HK-2 (cell line): Measurements from ENCODE around the gene AIPL1.
A peak's percentile ranks its signal among the peaks of the same experiment; 100 is the strongest.

ENCODE experiments used
- DNase-seq: peaks from one replicate; pipeline ENCODE4 v3.0.0-alpha.2; 2018; ENCODE audit not compliant: unreplicated experiment

The AIPL1 gene

DNA sequence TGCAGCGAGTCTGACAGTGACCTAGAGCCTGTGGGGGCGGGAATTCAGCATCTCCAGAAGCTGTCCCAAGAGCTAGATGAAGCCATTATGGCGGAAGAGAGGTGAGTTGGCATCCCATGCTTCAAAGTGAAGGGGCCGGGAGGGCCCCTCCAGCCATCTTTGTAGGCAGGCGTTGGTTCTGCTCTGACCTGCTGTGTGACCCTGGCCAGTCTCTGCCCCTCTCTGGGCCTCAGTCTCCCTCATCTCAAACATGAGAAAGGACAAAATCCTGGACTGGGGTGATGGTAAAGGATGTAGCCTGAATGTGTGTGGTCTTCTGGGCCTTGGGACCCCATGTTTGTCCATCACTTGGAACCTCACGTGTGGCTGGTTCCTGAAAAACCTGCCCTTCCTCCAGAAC, 14.4 kb upstream of the AIPL1 start:
- DNase-seq, result no peak

DNA sequence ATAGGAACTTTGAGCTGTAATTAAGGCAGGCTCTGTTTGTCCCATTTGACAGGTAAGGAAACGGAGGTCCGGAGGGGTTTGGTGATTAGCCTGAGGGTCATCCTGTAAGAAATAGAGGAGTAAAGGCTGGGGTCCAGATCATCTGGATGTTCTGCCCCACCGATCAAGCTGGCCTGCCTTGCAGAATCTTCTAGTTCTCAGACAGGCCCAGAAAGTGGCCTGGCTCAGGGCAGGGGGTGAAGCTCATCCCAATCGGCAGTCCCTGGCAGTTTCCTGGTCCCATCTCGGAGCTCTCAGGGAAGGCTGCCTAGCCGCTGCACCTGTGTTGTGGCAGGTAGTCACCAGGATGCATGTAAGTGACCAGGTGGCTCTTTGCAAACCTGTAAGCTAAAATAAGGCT, 13.6 kb upstream of the AIPL1 start:
- DNase-seq, result no peak

DNA sequence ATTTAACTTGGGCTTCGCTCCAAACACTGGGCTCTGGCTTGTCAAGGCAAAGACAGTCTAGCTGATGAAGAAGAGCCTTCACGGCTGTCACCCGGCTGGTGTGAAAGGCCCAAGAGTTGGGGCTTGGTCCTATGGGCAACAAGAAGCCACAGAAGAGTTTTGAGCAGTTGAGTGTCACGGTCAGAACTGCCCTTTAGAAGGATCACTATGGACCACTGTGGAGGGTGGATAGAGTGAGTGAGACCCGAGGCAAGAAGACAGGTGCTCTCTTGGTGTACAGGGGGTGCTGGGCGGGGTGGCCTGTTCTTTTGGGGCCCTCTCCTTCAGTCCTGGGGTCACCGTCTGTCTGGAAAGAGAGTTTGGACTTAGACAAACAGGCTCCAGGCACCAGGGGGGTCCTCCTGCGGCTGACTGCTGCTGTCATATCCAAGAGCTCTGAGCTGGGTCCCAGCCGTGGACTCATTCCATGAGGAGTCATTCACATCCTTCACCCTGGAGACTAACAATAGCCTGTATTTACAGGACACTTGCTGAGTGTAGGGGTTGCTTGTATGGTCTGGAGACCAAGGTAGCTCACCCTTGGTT, 11.7 kb upstream of the AIPL1 start:
- no peak for DNase-seq

DNA sequence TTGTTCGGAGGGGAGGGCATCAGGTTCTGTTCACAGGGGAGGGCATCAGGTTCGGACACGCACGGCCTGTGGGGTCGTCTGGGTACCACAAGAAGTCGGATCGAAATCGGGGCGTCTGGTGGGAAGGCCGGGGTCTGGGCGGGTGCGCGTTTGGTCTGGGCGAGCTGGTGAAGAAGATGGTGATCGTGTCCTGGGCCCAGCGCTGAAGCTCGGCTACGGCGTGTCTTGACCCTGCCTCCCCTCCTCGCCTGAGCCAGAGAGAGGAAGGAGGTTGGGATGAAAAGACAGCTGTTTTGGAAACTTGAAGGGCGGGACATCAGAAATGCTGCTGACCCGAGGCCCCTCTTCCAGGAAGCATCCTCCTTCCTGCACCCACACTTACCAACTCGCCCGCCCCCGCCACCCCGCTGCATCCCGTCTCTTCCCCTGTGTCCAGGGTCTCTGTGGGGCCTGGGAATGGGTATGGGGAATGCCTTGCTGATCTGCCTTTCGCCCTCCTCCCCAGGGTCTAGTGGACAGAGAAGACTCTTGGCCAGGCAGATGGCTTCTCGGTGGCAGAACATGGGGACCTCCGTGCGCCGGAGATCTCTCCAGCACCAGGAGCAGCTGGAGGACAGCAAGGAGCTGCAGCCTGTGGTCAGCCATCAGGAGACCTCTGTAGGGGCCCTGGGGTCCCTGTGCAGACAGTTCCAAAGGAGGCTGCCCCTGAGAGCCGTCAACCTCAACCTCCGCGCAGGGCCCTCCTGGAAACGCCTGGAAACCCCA, 9.8 kb upstream of the AIPL1 start:
- DNase-seq, result no peak

DNA sequence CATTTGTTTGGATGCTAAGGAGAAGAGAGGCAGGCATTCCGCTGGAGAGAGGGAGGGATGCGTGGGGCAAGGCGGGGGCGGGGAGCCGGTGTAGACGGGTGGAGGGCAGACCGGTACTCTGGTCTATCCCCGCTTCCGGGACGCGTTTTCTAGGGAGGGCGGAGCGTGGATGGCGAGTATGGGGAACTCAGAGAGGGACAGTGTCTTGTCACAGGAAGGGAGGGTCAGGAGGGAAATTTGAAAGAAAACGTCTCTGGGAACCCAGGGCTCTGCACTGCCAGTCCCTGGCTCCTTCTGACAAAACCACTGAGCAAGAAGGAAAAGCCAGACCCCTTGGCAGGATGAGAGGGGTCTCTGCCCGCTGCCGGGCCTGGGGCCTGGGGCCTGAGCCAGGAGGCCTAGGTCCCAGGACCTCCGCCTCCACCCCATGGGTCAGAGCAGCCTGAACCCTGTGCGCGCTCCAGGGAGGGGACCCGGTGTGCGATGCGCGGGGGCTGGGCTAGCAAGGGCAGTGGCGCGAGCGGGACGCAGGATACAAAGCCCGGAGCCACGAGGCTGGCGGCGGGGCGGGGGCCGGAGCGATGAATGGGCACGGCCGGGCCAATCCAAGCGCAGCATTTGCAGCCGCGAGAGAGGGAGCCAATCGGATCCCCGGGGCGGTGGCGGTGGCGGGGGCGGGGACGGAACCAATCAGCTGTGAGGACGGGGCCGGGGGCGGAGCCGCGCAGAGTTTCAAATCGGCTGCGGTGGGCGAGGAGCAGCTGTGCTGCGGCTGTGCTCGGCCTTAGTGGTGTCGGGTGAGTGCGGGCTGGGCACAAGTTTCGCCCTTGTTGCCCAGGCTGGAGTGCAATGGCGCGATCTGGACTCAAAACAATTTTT, 9.0 kb upstream of the AIPL1 start, which contains the start of gene PIMREG:
TSS of gene PIMREG (plus strand) at position 764 of the 879 bp plus-strand sequence. CDS start 656 bp downstream, outside the sequence.
- DNase-seq, result peak; percentile 98

DNA sequence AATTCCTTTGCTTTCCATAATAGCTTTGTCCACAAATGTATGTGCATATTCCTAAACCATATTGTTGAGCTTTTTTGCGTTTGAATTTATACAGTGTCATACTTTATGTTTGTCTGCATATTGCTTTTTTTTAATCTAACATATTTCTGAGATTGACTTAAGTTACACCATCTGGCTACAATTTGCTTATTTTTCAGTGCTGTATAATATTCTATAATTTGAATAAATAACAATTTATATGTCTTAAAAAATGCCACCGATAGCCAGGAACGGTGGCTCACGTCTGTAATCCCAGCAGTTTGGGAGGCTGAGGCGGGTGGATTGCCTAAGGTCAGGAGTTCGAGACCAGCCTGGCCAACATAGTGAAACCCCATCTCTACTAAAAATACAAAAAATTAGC, 7.9 kb upstream of the AIPL1 start:
- DNase-seq, result no peak

DNA sequence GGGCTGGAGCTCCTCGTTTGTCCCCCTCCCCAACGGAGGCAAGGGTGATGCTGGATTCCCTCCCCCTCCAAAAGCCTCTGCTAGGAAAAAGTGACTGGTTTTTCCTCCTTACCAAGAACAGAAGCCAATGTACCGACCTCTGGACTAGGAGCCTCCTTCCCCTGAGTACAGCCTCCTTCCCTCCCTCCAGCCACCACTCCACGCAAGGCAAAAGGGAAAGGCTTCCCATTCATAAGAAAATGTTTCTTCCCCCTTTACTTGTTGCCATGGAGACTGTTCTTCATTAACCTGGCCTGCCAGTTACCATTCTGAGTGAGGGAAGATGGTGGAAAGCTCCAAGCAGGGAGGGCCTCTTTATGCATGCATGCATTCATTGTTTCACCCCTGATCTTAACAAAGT, 5.0 kb upstream of the AIPL1 start:
- no peak for DNase-seq

DNA sequence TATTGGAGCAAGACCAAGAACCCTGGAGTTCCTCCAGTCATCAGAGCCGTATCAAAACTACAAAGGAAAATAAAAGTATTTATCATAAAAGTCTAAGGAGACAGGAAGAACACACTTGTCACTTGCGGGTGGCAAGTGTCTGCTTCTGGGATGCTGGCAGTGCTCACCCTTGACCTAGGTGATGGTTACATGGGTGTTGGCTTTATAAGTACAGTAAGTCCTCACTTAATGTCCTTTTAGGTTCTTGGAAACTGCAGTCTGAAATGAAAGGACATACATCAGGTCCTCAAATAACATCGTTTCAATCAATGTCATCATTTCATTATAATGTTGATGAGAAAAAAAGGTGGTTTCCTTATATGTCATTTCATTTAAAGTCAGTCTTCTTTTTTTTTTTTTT, 3.0 kb upstream of the AIPL1 start:
- no peak for DNase-seq

DNA sequence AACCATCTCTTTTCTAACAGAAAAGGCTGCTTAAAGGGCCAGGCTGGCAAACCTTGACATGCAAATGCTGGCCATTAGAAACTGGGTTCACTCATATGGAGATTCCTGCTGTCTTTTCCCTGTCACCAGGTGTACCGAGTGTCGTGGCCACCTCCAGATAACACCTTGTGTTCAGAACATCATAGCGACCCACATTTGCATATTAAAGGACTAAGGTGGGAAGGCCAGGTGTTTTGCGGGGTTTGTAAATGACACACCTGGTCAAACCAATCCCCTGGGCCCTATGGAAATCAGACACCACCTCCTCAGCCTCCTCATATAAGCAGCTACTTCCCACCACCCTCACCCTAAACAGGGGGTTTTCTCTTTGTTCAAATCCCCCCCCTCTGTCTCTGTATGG, 2.5 kb upstream of the AIPL1 start:
- DNase-seq, result no peak

DNA sequence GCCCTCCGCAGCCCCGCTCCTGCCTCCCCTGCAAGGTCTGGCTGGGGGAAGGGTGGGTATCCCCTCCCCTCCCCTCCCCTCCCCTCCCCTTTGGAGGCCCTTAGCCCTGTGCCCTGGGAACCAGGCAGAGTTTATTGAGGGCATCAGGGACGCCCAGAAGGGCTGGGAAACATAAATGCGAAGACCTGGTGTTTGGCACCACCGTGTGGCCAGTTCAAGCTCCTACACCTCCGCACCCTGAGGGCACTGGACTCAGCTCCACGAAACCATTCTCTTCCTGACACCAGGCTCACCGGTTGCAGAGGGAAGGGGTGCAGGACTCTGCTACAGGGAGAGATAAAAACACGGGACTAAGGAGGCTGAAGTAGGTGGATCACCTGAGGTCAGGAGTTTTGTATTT, 1.0 kb upstream of the AIPL1 start:
- DNase-seq, result peak; percentile 61

DNA sequence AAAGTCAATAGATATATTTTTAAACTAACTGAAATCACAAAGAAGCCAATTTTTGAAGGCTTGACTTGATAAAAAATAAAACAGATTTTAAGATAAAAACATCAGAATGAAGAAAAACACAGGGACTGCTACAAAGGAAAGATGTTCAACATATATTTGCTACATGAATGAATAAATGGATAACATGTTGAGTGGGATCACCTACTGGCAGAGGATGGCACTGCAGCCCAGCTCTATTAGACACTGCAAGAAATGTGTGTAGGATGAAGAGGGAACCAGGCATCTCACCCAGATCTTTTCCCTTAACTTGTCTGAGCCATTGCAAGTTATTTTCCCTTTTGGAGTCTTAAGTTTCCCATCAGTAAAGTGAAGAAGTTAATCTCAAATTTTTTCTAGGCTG, 4.2 kb downstream of the AIPL1 start:
- DNase-seq, result no peak

DNA sequence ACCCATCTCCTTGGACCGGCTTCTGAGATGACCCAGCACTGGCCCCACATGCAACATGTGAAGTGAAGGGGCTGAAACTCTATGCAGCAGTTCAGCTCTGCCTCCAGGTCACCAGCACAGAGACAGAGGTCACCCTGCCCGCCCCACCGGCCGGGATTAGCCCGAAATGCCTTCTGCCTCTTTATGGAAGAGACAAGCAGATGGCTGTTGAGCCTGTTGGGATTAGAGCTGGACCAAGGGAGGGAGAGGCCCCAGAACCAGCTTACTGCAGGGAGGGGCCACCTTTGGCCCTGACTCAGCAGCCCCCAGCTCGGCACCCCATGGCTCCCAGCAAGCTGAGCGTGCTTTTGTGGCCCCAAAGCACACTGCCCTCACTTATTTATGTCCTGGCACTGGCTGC, 5.7 kb downstream of the AIPL1 start:
- no peak for DNase-seq

DNA sequence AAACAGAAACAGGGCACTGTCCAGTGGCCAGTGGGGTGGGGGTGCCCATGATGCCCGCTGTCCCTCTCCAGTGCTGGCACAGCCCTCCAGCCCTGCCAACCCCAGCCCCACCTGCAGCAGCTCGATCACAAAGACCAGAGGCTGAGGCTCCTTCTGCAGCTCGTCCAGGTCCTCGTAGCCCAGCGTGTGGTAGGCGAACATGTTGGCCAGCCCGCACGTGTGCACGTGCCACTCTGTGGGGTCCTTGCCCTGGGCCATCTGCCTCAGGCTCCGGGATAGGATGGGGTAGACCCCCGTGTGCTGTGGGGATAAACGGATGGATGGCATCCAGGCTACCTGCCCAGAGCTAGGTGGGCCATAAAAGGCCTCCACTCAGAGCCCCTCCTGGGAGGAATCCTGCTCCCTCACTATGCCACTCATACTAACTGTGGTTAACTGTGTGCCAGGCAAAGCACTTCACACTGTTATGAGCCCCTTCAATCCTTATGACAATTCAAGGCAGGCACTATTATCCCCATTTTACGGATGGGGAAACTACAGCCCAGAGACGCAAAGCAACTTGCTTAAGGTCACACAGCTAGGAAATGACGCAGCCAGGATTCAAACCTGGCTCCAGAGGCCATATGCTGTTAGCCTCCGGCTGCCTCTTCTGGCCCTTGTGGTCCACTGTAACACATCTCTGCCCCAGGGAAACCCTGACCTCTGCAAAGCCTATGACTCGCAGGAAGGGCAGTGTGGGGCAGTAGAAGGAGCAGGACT, 6.5 kb downstream of the AIPL1 start:
- DNase-seq, result no peak

DNA sequence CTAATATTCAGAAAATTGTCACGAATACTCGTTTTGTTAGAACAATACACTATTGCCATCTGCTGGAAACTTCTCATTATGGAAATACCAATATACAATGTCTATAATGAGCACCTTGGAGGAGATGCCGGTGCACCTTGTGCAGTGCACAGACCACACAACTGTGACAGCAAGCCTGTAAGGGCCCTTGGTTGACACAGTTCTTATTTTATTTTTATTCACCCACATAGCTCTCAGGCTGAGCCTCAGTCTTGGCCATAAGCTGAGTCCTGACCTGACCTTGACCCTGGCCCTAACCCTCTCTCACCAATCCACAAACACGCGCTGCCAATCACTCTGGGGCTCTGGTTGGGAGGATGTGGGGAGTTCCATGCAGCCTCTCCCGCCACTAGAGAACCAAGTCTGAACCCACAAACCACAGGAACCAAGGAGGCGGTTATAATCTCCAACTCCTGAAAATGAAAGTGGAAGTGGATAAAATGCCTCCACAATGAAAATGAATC, 7.6 kb downstream of the AIPL1 start:
- DNase-seq, result no peak

DNA sequence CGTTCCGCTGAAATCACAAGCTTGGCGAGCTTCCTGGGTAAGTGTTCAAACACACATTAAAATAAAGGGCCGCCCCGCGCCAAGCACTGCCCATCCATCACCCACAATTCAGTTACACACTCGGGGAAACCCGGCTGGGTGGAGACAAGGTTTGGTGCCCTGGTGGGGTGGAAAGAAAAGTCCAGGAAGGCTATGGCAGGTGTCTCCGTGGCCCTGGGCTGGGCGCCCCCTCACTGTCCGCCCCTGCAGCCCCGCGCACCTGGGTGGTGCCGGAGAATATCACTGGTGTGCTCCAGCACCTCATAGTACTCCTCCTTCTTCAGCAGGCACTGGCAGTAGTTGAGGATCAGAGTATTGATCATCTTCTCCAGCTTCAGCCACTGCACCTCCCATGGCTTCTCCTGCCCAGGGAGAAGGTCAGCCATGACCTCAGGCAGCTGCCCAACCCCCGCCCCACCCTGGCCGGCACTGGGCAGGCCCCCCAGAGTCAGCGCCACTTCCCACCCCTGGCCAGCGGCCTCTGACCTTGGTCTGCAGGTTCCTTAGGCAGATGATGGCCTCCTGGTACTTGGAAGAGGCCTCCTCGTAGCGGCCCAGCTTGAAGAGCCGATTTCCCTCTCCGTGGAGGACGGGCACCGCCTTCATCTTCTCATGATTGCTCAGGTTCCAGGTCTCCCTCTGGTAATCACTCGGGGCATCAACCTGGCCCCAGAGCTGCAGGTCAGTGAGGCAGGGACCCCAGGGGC, 8.4 kb downstream of the AIPL1 start:
- DNase-seq, result no peak

DNA sequence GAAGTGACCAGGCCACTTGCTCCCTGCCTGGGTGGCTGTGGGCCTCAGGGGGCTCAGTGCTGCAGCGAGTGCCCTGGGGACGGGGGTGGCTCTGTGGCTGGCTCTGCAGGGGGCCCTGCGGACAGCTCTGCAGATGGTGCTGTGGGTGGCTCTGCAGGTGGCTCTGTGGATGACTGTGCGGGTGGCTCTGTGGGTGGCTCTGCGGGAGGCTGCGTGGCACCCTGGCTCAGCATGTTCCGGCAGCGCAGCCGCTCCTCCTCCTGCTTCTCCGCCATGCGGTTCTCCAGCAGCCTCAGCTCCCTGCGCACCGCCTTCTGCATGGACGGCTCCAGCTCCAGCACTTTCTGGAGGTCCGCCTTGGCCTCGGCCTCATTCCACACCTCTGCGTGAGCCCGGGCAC, 9.5 kb downstream of the AIPL1 start:
- no peak for DNase-seq

DNA sequence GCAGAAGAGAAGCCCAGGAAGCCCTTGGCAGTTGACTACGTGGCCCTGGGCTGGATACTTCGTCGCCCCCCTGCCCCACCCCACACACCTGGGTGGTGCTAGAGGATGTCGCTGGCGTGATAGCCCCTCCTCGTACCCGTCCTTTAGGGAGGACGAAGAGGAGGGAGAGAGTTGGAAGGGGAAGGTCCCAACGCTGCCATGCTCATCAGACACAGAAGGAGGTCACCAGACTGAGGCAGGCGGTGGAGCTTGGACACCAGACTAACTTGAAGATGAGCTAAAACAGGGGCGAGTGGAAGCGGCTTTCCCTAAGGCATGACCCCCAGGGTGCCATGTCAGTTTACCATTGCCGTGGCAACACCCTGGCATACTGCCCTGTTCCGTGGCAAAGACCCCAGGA, 11.0 kb downstream of the AIPL1 start:
- DNase-seq, result no peak

DNA sequence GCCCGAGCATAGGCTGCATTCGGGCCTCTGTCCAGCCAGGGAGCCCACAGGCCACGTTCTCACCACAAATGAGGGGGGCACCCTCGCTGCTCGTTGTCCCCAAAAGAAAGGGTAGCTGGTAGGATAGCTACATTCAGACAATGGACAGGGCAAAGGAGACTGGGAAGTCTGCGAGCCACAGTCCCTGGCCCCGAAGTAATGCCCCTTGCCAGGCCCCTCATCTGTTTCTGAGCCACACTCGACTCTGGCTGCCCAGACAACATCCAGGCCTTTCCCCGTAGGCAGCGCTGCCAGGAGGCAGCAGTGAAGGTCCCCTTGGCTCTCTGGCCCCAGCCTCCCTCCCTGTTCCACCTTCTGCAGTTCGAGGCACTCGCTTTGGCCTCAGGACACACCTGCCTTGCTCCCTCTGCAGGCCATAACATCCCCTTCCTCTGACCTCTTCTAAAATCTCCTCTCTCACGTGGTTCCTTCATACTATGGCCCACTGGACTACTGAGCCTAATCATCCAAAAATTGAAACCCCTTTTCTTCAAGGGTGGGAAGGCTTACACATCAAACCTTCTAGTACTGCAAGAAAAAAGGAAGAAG, 12.2 kb downstream of the AIPL1 start:
- no peak for DNase-seq

DNA sequence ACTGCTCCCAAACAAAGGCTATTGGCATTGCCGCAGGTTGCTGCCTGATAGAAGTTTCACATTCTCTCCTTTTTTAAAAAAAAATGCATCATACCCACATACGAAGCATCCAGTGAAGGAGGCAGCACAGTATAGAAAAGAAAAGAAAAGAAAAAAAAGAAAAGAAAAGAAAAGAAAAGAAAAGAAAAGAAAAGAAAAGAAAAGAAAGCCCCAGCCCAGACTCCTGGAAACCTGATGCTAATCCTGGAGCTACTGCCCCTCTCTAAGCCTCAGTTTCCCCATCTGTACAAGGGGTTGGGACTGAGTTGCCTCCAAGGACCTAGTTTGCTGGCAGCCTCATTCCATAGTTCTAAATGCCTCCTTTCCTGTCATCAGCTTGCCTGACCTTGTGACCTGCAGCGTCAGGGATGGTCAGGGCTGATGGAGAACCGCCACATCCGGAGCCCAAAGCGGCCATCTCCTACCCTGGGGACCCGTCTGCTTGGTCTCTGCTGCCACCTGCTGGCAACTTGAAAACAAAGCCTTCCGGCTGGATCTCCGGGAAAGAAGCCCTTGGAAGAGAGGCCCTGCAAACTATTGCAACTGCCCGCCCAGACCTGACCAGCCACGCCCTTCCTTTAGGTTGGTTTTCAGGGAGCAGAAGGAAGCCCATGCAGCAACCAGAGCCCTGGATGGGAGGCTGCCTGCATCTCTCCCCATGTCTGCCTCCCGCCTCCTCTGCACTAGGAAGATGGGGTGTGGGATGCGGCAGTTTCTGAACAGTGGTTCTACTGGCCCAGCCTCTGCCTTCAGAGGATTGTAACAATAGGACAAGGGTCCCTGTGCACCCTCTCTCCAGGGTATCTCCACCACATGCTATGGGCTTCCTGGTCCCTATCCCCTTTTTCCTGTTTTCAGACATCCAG, 13.0 kb downstream of the AIPL1 start:
- peak; percentile 89 for DNase-seq
